HG03066 (cell line): Measurements from ENCODE around the gene SSBP2.
"Not testable (repeated sequence)": the region's sequence is repeated elsewhere in the genome, so short reads cannot be mapped to it uniquely, and the experiment has no call there.

Source experiments
- ATAC-seq: cut with Tn5 transposase; IDR thresholded peaks from one replicate; pipeline ENCODE4 v1.9.1; 2021; ENCODE audit warnings: low read depth; ENCODE audit not compliant: unreplicated experiment

SSBP2 gene

GRCh38 chr5:81486711-81487110, 264.2 kb downstream of the SSBP2 start:
- ATAC-seq, result no peak

GRCh38 chr5:81482595-81482994, 268.3 kb downstream of the SSBP2 start:
- no peak for ATAC-seq

- not testable (repeated sequence) for ATAC-seq
Observed at GRCh38 chr5:81473395-81473794, 277.5 kb downstream of the SSBP2 start.

- no peak for ATAC-seq
Observed at GRCh38 chr5:81469676-81470075, 281.2 kb downstream of the SSBP2 start.

GRCh38 chr5:81450940-81451339, 300.0 kb downstream of the SSBP2 start:
- no peak for ATAC-seq

GRCh38 chr5:81435023-81435422, 315.9 kb downstream of the SSBP2 start:
- ATAC-seq, result no peak

GRCh38 chr5:81429985-81430384, 320.9 kb downstream of the SSBP2 start:
- no peak for ATAC-seq

- ATAC-seq, result no peak
Observed at GRCh38 chr5:81429363-81429762, 321.5 kb downstream of the SSBP2 start.

GRCh38 chr5:81428861-81429260, 322.0 kb downstream of the SSBP2 start:
- ATAC-seq, result no peak

GRCh38 chr5:81428446-81428845, 322.5 kb downstream of the SSBP2 start:
- no peak for ATAC-seq

GRCh38 chr5:81427566-81427965, 323.3 kb downstream of the SSBP2 start:
- no peak for ATAC-seq

GRCh38 chr5:81426359-81427030, 324.4 kb downstream of the SSBP2 start:
- no peak for ATAC-seq

GRCh38 chr5:81425569-81425968, 325.3 kb downstream of the SSBP2 start:
- ATAC-seq, result no peak

GRCh38 chr5:81424728-81425127, 326.2 kb downstream of the SSBP2 start:
- ATAC-seq, result no peak

GRCh38 chr5:81422671-81423070, 328.2 kb downstream of the SSBP2 start:
- no peak for ATAC-seq

- ATAC-seq, result no peak
Observed at GRCh38 chr5:81420039-81420667, 330.7 kb downstream of the SSBP2 start.

GRCh38 chr5:81418606-81419005, 332.3 kb downstream of the SSBP2 start:
- no peak for ATAC-seq

GRCh38 chr5:81417052-81417451, 333.8 kb downstream of the SSBP2 start:
- ATAC-seq, result no peak

- ATAC-seq, result no peak
Observed at GRCh38 chr5:81409896-81410295, 341.0 kb downstream of the SSBP2 start.

- ATAC-seq, result no peak
Observed at GRCh38 chr5:81409361-81409760, 341.5 kb downstream of the SSBP2 start.

GRCh38 chr5:81408496-81408895, 342.4 kb downstream of the SSBP2 start:
- ATAC-seq, result no peak

- not testable (repeated sequence) for ATAC-seq
Observed at GRCh38 chr5:81407811-81408210, 343.1 kb downstream of the SSBP2 start.
